Activated CD4-positive, CD25-positive, alpha-beta regulatory T cell treated with anti-CD3 and anti-CD28 coated beads, Interleukin-2, amount 50 U/mL, for 16 hours (primary cell): ENCODE data around the gene SMC1A.

ENCODE experiments used
- DNase-seq: peaks from one replicate; pipeline ENCODE4 v3.0.0-alpha.2; 2020; ENCODE audit warnings: low read depth, low spot score

SMC1A gene

DNA sequence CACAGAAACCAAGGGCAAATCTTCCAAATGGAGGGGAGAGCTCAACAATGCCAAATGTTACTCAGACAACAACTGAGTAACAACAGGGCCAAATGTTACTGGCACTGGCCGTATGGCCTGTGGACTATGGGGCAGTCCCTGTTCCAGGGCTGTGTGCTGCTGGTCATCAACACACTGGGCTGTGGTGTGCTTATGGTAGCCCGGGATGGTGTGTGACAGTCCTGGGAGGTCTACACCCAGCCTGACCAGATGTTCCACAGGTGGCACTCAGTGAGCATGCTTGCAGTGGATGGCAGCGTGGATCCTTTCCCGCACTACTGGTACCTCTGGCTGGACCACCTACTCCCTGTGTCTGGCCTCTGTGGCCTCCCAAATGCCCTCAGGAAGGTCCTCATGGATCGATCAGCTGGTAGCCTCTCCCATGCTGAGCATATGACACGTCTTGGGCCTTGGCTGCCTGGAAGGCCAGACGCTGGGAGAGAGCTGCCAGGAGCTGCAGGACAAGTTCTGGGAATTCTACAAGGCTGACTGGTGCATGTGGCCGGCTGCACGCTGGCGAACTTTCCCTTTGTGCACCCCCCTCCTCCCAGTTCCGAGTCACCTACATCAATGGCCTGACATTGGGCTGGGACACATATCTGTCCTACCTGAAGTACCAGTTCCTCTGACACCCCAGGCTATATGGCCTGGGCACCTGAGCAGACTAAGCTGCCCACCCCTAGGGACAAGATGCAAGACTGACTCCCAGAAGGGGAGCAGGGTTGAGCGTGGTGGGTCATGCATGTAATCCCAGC lies 81.4 kb downstream of the SMC1A start:
- no peak for DNase-seq

DNA sequence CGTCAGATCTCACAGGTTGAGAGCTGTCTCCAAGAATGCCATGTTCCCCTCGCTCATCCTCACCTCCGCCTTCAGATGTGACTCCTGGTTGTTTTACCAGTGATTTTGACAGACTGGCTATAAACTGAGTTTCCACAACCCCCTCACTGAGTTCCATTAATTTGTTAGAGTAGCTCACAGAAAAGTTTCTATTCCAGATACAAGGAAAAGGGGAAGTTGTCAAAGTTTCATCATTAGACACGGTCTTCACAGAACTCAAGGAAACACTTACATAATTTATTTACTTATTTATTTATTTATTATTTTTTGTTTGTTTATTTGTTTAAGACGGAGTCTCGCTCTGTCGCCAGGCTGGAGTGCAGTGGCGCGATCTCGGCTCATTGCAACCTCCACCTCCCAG lies 85.4 kb downstream of the SMC1A start:
- DNase-seq, result no peak

DNA sequence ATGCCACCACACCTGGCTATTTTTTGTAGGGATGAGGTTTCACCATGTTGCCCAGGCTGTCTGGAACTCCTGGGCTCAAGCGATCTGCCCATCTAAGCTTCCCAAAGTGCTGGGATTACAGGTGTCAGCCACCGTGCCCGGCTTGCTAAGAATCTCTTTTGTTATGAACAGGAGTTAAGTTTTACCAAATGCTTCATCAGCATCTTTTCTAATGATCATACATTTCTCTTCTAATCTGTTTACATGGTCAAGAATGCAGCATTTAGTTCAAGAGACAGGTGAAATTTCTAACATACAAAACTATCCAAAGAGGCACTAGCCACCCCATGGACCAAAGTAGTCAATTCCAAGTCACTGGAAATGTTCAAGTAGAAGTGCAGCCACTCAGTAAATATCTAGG lies 88.6 kb downstream of the SMC1A start:
- no peak for DNase-seq

DNA sequence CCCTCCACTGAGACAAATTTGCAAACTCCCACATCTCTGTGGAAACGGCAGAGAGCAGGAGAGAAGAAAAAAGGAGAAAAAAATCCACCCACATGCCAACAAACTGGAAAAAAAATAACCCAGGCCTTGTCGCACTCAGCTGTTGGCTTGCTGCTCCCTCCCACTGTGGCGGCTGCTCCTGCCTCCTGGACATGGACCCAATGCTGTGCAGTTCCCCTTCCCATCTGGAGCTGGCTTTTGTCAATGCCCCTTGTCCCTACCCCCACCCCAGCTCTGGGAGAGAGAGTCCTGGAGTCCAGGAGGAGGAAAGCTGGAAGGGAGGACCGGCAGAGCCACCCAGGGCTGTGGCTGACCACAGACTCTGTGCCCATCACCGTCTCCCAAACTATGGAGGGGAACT lies 90.2 kb downstream of the SMC1A start:
- DNase-seq, result no peak

DNA sequence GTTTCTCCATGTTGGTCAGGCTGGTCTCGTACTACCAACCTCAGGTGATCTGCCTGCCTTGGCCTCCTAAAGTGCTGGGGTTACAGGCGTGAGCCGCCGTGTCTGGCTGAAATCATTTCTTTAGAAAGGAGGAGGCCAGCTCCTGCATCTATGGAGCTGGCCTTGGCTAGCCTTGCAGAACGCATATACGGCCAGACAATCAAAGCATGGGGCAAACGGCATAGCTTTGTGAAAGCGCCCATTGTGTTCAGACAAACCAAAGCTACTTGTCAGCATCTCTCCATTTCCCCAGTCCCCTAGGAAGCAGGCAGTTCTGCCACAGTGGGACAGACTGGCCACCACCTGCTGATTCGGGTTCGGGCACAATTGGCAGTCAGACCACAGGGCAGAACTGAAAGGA lies 92.1 kb downstream of the SMC1A start:
- no peak for DNase-seq

DNA sequence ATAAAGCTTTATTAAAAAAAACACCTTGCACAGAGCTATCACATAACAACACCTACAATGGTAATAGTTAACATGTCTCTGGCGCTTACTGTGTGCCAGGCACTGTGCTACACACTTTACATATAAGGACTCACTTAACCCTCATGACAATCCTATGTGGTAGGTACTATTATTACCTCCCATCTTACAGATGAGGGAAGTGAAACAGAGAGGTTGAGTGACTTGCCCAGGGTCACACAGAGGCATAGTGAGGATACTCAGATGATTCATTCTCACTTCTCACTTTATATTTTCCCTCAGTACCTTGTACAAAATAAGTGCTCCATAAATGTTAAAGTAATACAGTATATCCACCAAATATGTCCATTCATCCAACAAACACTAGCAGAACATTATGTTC lies 97.7 kb downstream of the SMC1A start:
- no peak for DNase-seq
